Measurements from ENCODE around the gene CYCS.
A peak's percentile ranks its signal among the peaks of the same experiment; 100 is the strongest.

CYCS gene

GRCh38 chr7:25077096-25077495 lies 48.0 kb downstream of the CYCS start (continued):
- TF ChIP-seq, protein P1, sequence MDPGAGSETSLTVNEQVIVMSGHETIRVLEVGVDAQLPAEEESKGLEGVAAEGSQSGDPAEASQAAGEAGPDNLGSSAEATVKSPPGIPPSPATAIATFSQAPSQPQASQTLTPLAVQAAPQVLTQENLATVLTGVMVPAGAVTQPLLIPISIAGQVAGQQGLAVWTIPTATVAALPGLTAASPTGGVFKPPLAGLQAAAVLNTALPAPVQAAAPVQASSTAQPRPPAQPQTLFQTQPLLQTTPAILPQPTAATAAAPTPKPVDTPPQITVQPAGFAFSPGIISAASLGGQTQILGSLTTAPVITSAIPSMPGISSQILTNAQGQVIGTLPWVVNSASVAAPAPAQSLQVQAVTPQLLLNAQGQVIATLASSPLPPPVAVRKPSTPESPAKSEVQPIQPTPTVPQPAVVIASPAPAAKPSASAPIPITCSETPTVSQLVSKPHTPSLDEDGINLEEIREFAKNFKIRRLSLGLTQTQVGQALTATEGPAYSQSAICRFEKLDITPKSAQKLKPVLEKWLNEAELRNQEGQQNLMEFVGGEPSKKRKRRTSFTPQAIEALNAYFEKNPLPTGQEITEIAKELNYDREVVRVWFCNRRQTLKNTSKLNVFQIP (CRISPR knock-in tag; IDR thresholded peaks at IDR 0.05; ENCODE audit: borderline replicate concordance, low read depth) = no peak
- no peak for TF ChIP-seq ESRRG (CRISPR knock-in tag; IDR thresholded peaks at IDR 0.05)
- TF ChIP-seq PPARA (CRISPR knock-in tag; IDR thresholded peaks at IDR 0.05; ENCODE audit: borderline replicate concordance) = no peak

GRCh38 chr7:25075459-25075858 lies 49.6 kb downstream of the CYCS start:
- ATAC-seq = no peak
- TF ChIP-seq RARB (CRISPR knock-in tag; IDR thresholded peaks at IDR 0.05) = no peak
- no peak for TF ChIP-seq ZFP30 (CRISPR knock-in tag; IDR thresholded peaks at IDR 0.05)
- TF ChIP-seq, protein P2, sequence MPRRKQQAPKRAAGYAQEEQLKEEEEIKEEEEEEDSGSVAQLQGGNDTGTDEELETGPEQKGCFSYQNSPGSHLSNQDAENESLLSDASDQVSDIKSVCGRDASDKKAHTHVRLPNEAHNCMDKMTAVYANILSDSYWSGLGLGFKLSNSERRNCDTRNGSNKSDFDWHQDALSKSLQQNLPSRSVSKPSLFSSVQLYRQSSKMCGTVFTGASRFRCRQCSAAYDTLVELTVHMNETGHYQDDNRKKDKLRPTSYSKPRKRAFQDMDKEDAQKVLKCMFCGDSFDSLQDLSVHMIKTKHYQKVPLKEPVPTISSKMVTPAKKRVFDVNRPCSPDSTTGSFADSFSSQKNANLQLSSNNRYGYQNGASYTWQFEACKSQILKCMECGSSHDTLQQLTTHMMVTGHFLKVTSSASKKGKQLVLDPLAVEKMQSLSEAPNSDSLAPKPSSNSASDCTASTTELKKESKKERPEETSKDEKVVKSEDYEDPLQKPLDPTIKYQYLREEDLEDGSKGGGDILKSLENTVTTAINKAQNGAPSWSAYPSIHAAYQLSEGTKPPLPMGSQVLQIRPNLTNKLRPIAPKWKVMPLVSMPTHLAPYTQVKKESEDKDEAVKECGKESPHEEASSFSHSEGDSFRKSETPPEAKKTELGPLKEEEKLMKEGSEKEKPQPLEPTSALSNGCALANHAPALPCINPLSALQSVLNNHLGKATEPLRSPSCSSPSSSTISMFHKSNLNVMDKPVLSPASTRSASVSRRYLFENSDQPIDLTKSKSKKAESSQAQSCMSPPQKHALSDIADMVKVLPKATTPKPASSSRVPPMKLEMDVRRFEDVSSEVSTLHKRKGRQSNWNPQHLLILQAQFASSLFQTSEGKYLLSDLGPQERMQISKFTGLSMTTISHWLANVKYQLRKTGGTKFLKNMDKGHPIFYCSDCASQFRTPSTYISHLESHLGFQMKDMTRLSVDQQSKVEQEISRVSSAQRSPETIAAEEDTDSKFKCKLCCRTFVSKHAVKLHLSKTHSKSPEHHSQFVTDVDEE (CRISPR knock-in tag; IDR thresholded peaks at IDR 0.05) = no peak
- no peak for TF ChIP-seq CSDC2 (CRISPR knock-in tag; IDR thresholded peaks at IDR 0.05)
- no peak for TF ChIP-seq ZC3H10 (CRISPR knock-in tag; IDR thresholded peaks at IDR 0.05)
- no peak for TF ChIP-seq CREB5 (CRISPR knock-in tag; IDR thresholded peaks at IDR 0.05; ENCODE audit: low read depth)
- TF ChIP-seq ZNF565 (CRISPR knock-in tag; conservative IDR thresholded peaks at IDR 0.05; ENCODE audit: low read depth) = no peak
- TF ChIP-seq ESRRG (CRISPR knock-in tag; IDR thresholded peaks at IDR 0.05) = no peak
- TF ChIP-seq BACH2 (CRISPR knock-in tag; IDR thresholded peaks at IDR 0.05; ENCODE audit: borderline replicate concordance) = no peak
- no peak for TF ChIP-seq CSRNP3 (CRISPR knock-in tag; IDR thresholded peaks at IDR 0.05)
- TF ChIP-seq PPARA (CRISPR knock-in tag; IDR thresholded peaks at IDR 0.05; ENCODE audit: borderline replicate concordance) = no peak
- TF ChIP-seq SNAI2 (CRISPR knock-in tag; IDR thresholded peaks at IDR 0.05) = no peak
- TF ChIP-seq TCF4 (CRISPR knock-in tag; IDR thresholded peaks at IDR 0.05; ENCODE audit: borderline replicate concordance) = no peak
- TF ChIP-seq ARNTL (CRISPR knock-in tag; IDR thresholded peaks at IDR 0.05; ENCODE audit: borderline replicate concordance, low read depth) = no peak
- no peak for TF ChIP-seq GLIS3 (CRISPR knock-in tag; IDR thresholded peaks at IDR 0.05)
- no peak for TF ChIP-seq ZFP3 (CRISPR knock-in tag; IDR thresholded peaks at IDR 0.05)
- no peak for TF ChIP-seq TOX (CRISPR knock-in tag; IDR thresholded peaks at IDR 0.05; ENCODE audit: borderline replicate concordance)
- TF ChIP-seq PATZ1 (CRISPR knock-in tag; IDR thresholded peaks at IDR 0.05; ENCODE audit: borderline replicate concordance) = no peak
- TF ChIP-seq ZNF70 (CRISPR knock-in tag; IDR thresholded peaks at IDR 0.05) = no peak

DNA sequence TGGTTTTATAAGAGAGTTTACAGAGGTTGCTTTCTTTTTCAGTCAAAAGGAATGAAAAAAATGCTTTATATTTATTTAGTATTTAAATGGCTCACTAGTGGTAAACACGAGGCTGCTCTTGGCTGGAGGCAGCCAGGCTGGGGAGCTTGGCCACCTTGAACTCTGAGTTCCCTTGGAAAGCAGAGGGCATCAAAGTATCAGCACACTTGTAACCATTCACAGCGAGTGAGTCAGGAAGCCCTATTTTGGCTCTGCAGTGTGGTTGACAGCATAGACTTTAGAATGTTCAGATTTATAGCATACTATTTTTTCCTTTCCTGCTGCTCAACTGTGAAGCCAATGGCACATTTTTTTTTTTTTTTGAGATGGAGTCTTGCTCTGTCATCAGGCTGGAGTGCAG lies 51.6 kb downstream of the CYCS start:
- ATAC-seq = peak; percentile 85
- TF ChIP-seq BACH2 (CRISPR knock-in tag; IDR thresholded peaks at IDR 0.05; ENCODE audit: borderline replicate concordance) (no peak), PATZ1 (CRISPR knock-in tag; IDR thresholded peaks at IDR 0.05; ENCODE audit: borderline replicate concordance) (no peak), PPARA (CRISPR knock-in tag; IDR thresholded peaks at IDR 0.05; ENCODE audit: borderline replicate concordance) (no peak)
